Activated gamma-delta T cell treated with anti-CD3 and anti-CD28 coated beads, Interleukin-2, amount 50 U/mL, for 16 hours (primary cell): ENCODE data around the gene GPBP1L1.
"Not testable (repeated sequence)": the region's sequence is repeated elsewhere in the genome, so short reads cannot be mapped to it uniquely, and the experiment has no call there.

Source experiments
- DNase-seq: peaks from one replicate; pipeline ENCODE4 v3.0.0-alpha.2; 2020; ENCODE audit warnings: low read depth

GPBP1L1 gene

GRCh38 chr1:45635211-45635610 lies 51.1 kb downstream of the GPBP1L1 start:
- DNase-seq: no peak

GRCh38 chr1:45630429-45630828 lies 55.9 kb downstream of the GPBP1L1 start:
- DNase-seq: no peak

GRCh38 chr1:45629035-45629434 lies 57.3 kb downstream of the GPBP1L1 start:
- DNase-seq: no peak

GRCh38 chr1:45623972-45624371 lies 62.4 kb downstream of the GPBP1L1 start, which contains the start of gene CCDC17:
Gene CCDC17, minus strand, starts transcription at chr1:45624054. Its CDS starts 145 bp downstream, at chr1:45623909.
- DNase-seq: no peak

GRCh38 chr1:45622524-45623394 lies 63.6 kb downstream of the GPBP1L1 start:
- DNase-seq: no peak

- DNase-seq: no peak
Measured at GRCh38 chr1:45621895-45622523, 64.3 kb downstream of the GPBP1L1 start.

GRCh38 chr1:45621501-45621836 lies 64.9 kb downstream of the GPBP1L1 start:
- no peak for DNase-seq

- DNase-seq: no peak
Measured at GRCh38 chr1:45620588-45621500, 65.5 kb downstream of the GPBP1L1 start.

GRCh38 chr1:45619149-45619921 lies 67.0 kb downstream of the GPBP1L1 start:
- no peak for DNase-seq

- no peak for DNase-seq
Measured at GRCh38 chr1:45617618-45618017, 68.7 kb downstream of the GPBP1L1 start.

GRCh38 chr1:45615885-45616284 lies 70.4 kb downstream of the GPBP1L1 start:
- DNase-seq: no peak

GRCh38 chr1:45612941-45613579 lies 73.3 kb downstream of the GPBP1L1 start:
- DNase-seq: no peak

GRCh38 chr1:45610589-45611226 lies 75.6 kb downstream of the GPBP1L1 start:
- no peak for DNase-seq

- no peak for DNase-seq
Measured at GRCh38 chr1:45608175-45609156, 77.9 kb downstream of the GPBP1L1 start.

- no peak for DNase-seq
Measured at GRCh38 chr1:45607404-45608074, 78.8 kb downstream of the GPBP1L1 start.

GRCh38 chr1:45604239-45604638 lies 82.1 kb downstream of the GPBP1L1 start:
- DNase-seq: no peak

- not testable (repeated sequence) for DNase-seq
Measured at GRCh38 chr1:45596765-45597164, 89.6 kb downstream of the GPBP1L1 start.

- DNase-seq: no peak
Measured at GRCh38 chr1:45594412-45594811, 91.9 kb downstream of the GPBP1L1 start.

GRCh38 chr1:45589861-45590260 lies 96.5 kb downstream of the GPBP1L1 start:
- DNase-seq: no peak
